ENCODE data around the gene LSM2. TPM values are rescaled to one million over a fixed set of nuclear protein-coding genes. Genes with fewer than 3 reads are reported as not detected.
A peak's percentile ranks its signal among the peaks of the same experiment; 100 is the strongest.

The LSM2 gene
- total and polyA plus RNA-seq, 9 of the 15 experiments (the other 6 are each of a cell fraction or from before 2014, with no cell fraction given) = 154 to 407 (median 223) TPM

GRCh38 chr6:31836474-31837368, 30.0 kb upstream of the LSM2 start (continued):
- TF ChIP-seq TSHZ1 (CRISPR knock-in tag; IDR thresholded peaks at IDR 0.05) (no peak), BHLHE40 (IDR thresholded peaks at IDR 0.05; ENCODE audit: low read length) (no peak), POLR2A (conservative IDR thresholded peaks at IDR 0.05) (peak; percentile 1; the same call in 1 of the 2 replicates), ZBTB43 (CRISPR knock-in tag; IDR thresholded peaks at IDR 0.05) (no peak), MLLT1 (IDR thresholded peaks at IDR 0.05) (peak; percentile 74 to 78; a peak in 2 of 4 replicates), LARP7 (IDR thresholded peaks at IDR 0.05) (0 out of 2 replicates have a peak, but pooled peaks have one; percentile 16), HMBOX1 (IDR thresholded peaks at IDR 0.05) (no peak), SIN3B (IDR thresholded peaks at IDR 0.05; ENCODE audit: low read depth) (no peak), ZBTB33 (CRISPR knock-in tag; IDR thresholded peaks at IDR 0.05) (0 out of 2 replicates have a peak, but pooled peaks have one; percentile 47), POLR2AphosphoS2 (IDR thresholded peaks at IDR 0.05; ENCODE audit: low read length) (0 out of 2 replicates have a peak, but pooled peaks have one; percentile 17), SMARCA4 (IDR thresholded peaks at IDR 0.05) (peak; percentile 14; the same call in 1 of the 2 replicates), PKNOX1 (IDR thresholded peaks at IDR 0.05) (no peak), TRIM24 (IDR thresholded peaks at IDR 0.05) (no peak), TOE1 (IDR thresholded peaks at IDR 0.05; ENCODE audit: borderline replicate concordance) (no peak), TOE1 (CRISPR knock-in tag; IDR thresholded peaks at IDR 0.05; ENCODE audit: borderline replicate concordance, low read depth) (no peak), ZNF253 (CRISPR knock-in tag; conservative IDR thresholded peaks at IDR 0.05) (no peak), HLTF (IDR thresholded peaks at IDR 0.05) (peak; percentile 29; the same call in 1 of the 2 replicates), RFX7 (CRISPR knock-in tag; IDR thresholded peaks at IDR 0.05) (0 out of 2 replicates have a peak, but pooled peaks have one; percentile 55)
